T-helper 1 cell (primary cell): ENCODE results near the gene LSP1.

Source experiments
- DNase-seq, 5 donors: peaks; one replicate each; pipeline ENCODE4 v3.0.0-alpha.2; 2012 to 2020

LSP1 gene

GRCh38 chr11:1917523-1918435 is 64.9 kb downstream of the LSP1 start:
- no peak for DNase-seq

GRCh38 chr11:1918436-1919315 is 65.8 kb downstream of the LSP1 start:
- no peak for DNase-seq

DNA sequence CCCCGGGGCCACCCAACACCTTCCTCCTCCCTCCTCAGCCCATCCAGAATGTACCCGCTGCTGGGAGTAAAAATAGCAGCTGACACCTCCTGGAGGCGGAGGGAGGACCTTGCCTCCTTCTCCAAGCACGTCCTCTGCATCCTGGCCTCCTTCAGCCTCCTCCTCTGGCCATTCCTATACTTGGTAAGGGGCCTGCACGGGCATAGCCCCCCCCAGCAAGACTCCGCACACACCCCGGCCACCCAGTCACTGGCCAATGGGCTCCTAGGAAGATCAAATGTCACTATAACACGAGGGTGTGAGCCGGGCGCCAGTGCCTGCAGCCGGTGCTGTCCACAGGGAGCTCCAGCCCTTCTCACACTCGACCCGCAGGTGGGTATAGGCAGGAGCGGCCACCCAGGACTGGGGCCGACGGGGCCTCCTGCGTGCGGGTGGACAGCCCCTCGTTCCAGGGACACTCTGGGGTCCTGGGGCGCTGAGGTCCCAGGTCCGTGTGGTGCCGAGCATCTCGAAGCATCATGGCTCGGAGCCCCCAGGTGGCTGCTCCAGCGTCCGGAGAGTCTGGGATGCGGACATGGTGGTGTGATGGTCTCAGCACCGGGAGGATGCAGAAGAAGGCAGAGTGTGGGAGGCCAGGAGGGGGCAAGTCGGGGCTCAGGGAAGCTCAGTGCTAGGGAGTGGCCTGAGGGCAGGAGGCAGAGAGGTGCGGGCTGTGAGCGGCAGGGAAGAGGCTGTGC is 66.7 kb downstream of the LSP1 start, which contains the start of gene TNNT3:
Gene TNNT3, plus strand, starts transcription at position 313 of the 737 bp plus-strand sequence. CDS start 3,172 bp downstream, outside the sequence.
- DNase-seq = no peak

- DNase-seq = no peak
Measured at GRCh38 chr11:1920128-1920908, 67.4 kb downstream of the LSP1 start.

DNA sequence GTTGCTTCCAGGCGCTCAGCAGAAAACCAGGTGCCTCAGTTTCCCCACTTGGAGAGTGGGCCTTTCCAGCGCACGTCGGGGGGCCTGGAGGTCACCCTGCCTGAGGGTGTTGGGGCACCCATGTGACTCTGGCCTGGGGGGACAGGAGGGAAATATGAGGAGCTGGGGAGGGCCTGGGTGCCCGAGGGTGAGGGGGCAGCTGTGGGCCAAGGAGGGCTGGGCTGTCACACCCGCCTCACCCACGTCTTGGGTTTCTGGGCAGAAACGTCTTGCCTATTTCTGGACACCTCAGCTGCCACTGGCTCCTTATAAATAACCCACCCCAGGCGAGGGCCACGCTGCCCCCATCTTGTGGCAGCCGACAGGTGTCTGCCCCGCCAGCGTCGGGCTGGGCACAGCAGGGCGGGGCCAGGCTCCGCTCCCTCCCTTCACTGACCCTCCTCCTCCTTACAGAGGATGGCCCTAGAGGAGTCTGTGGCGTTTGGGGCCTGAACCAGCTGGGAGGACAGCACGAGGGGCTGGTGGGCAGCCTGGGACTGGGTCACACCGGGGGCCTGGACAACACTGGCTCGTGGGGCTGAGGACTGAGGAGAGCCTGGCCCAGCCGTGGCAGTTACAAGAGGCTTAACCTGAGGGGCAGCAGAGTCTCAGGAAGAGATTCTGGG is 68.2 kb downstream of the LSP1 start:
- DNase-seq = no peak

GRCh38 chr11:1921574-1922141 is 68.8 kb downstream of the LSP1 start:
- DNase-seq = no peak

GRCh38 chr11:1922481-1923081 is 69.7 kb downstream of the LSP1 start:
- no peak for DNase-seq

- DNase-seq = no peak
Measured at GRCh38 chr11:1923201-1923956, 70.5 kb downstream of the LSP1 start.

GRCh38 chr11:1924181-1924580 is 71.3 kb downstream of the LSP1 start:
- DNase-seq = no peak

DNA sequence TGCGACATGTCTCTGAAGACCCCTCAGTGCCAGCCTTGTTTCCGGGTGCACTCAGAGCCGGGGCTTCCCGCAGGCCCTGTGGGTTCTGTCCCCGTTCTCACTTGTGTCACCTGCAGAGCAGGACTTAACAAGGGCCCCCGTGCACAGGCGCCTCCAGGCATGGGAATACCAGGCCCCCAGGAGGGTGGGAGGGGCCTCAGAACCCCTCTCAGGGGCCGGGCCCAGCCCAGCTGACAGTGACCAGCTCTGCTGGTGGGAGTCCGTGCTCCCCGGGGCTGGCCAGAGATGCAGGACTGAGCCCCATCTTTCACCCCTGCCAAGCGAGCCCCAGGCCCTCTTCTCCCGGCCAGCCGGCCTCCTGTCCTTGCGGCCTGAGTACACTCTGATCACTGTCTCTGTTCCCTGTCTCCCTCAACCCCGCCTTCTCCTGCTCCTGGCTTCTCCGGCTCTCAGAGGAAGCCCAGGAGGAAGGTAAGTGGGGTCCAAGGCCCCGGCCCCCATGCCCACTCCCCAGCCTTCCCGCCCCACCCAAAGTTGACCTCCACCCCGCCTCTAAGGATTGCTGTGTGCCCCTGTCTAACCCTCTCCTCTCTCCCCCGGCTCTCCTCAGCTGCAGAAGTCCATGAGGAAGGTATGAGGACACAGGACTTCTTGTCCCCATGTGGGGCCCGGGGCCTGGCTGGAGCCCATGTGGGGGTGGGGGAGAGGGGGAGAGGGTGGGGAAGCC is 71.9 kb downstream of the LSP1 start:
- DNase-seq = no peak

GRCh38 chr11:1925373-1926155 is 72.7 kb downstream of the LSP1 start:
- DNase-seq = no peak

GRCh38 chr11:1926156-1927025 is 73.5 kb downstream of the LSP1 start:
- no peak for DNase-seq

GRCh38 chr11:1927026-1927847 is 74.4 kb downstream of the LSP1 start:
- DNase-seq = no peak

GRCh38 chr11:1927848-1928469 is 75.1 kb downstream of the LSP1 start:
- no peak for DNase-seq

- DNase-seq = no peak
Measured at GRCh38 chr11:1928470-1928890, 75.6 kb downstream of the LSP1 start.
